HepG2 (cell line): Measurements from ENCODE around the gene SMPD3.

Experiments used
- KLF16 ChIP-seq, 2 experiments: sonication (generic) in 1 of 2; formaldehyde crosslinking in 1 of 2; IDR thresholded peaks; 2 replicates each; pipeline versions ENCODE4 v1.6.1 to v1.8.0; 2016 to 2023; ENCODE audit warnings: missing genetic modification reagents in 2 of 2, missing compliant biosample characterization in 1 of 2
- MED8 ChIP-seq: sonication (generic); formaldehyde crosslinking; IDR thresholded peaks from 2 replicates; pipeline ENCODE4 v1.8.1; 2023; ENCODE audit warnings: mild to moderate bottlenecking, missing genetic modification reagents; ENCODE audit not compliant: insufficient replicate concordance
- SMAD1 ChIP-seq: sonication (generic); formaldehyde crosslinking; IDR thresholded peaks from 2 replicates; pipeline ENCODE4 v1.4.0; 2020; ENCODE audit warnings: missing genetic modification reagents, low read depth, mild to moderate bottlenecking, borderline replicate concordance
- SP1 ChIP-seq, 2 experiments: fragments of 450-650 bp in 1 of 2; sonication (generic) in 1 of 2; formaldehyde crosslinking in 1 of 2; IDR thresholded peaks; 2 replicates each; pipeline versions ENCODE4 v1.4.0 to v1.6.1; 2016 to 2020; ENCODE audit warnings: missing genetic modification reagents in 1 of 2
- TAF15 ChIP-seq: fragments of 200-400 bp; formaldehyde crosslinking; IDR thresholded peaks from one replicate; pipeline ENCODE4 v1.6.1; 2018; ENCODE audit warnings: mild to moderate bottlenecking, low read depth, low read length; ENCODE audit not compliant: poor library complexity, severe bottlenecking
- ZNF256 ChIP-seq: sonication (generic); formaldehyde crosslinking; conservative IDR thresholded peaks from 2 replicates; pipeline ENCODE4 v1.4.0; 2020; ENCODE audit warnings: missing genetic modification reagents
- ZNF335 ChIP-seq: sonication (generic); formaldehyde crosslinking; IDR thresholded peaks from 2 replicates; pipeline ENCODE4 v1.4.0; 2020; ENCODE audit warnings: missing genetic modification reagents
- TF ChIP-seq, protein P1 (sequence below): sonication (generic); formaldehyde crosslinking; IDR thresholded peaks from 2 replicates; pipeline ENCODE4 v1.8.1; 2023; ENCODE audit warnings: mild to moderate bottlenecking, missing genetic modification reagents, borderline replicate concordance
- TF ChIP-seq, protein P2 (sequence below): fragments of 450-650 bp; IDR thresholded peaks from 2 replicates; pipeline ENCODE4 v1.6.1; 2017; ENCODE audit warnings: mild to moderate bottlenecking

DNA sequence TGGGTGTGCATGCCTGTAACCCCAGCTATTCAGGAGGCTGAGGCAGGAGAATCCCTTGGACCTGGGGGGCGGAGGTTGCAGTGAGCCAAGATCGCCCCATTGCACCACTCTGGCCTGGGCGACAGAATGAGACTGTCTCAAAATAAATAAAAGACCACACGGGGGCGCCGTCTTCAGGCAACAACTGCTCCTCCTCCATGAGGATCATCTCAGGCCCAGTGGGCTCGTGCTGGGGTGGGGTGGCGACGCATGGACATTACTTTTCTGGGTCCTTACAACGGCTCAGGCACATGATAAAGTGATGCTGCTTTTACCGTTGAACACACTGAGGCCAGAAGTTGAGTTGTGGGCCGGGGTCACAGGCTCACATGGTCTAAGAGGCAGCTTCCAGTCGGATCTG lies 81.3 kb downstream of the SMPD3 start:
- TF ChIP-seq SMAD1 (CRISPR knock-in tag) (no peak), SP1 (IDR thresholded peaks at IDR 0.05) (no peak), SP1 (CRISPR knock-in tag; IDR thresholded peaks at IDR 0.05) (no peak), ZNF335 (CRISPR knock-in tag) (no peak), ZNF256 (CRISPR knock-in tag) (no peak), MED8 (no peak), KLF16 (CRISPR knock-in tag; IDR thresholded peaks at IDR 0.05) (no peak), TAF15 (no peak)
- TF ChIP-seq, protein P1, sequence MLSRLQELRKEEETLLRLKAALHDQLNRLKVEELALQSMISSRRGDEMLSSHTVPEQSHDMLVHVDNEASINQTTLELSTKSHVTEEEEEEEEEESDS (CRISPR knock-in tag): no peak
- TF ChIP-seq, protein P2, sequence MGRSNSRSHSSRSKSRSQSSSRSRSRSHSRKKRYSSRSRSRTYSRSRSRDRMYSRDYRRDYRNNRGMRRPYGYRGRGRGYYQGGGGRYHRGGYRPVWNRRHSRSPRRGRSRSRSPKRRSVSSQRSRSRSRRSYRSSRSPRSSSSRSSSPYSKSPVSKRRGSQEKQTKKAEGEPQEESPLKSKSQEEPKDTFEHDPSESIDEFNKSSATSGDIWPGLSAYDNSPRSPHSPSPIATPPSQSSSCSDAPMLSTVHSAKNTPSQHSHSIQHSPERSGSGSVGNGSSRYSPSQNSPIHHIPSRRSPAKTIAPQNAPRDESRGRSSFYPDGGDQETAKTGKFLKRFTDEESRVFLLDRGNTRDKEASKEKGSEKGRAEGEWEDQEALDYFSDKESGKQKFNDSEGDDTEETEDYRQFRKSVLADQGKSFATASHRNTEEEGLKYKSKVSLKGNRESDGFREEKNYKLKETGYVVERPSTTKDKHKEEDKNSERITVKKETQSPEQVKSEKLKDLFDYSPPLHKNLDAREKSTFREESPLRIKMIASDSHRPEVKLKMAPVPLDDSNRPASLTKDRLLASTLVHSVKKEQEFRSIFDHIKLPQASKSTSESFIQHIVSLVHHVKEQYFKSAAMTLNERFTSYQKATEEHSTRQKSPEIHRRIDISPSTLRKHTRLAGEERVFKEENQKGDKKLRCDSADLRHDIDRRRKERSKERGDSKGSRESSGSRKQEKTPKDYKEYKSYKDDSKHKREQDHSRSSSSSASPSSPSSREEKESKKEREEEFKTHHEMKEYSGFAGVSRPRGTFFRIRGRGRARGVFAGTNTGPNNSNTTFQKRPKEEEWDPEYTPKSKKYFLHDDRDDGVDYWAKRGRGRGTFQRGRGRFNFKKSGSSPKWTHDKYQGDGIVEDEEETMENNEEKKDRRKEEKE: no peak
